Spinal cord (tissue), 10 donors: ENCODE results near the gene HAPSTR1. TPM values are rescaled to one million over a fixed set of nuclear protein-coding genes. Genes with fewer than 3 reads are reported as not detected.
A peak's percentile ranks its signal among the peaks of the same experiment; 100 is the strongest.

Source experiments
- DNase-seq, 6 donors: peaks; one replicate each; pipeline versions ENCODE4 v3.0.0 to v3.0.0-alpha.2; 2013 to 2015; ENCODE audit warnings: low spot score in 6 of 6, low read depth in 4 of 6
- H3K27ac ChIP-seq: one replicate; pipeline ENCODE4 v1.5.1; 2013; ENCODE audit warnings: low read depth, low read length, control low read depth
- H3K27me3 ChIP-seq: one replicate; pipeline ENCODE4 v1.6.1; 2013; ENCODE audit warnings: low read length; ENCODE audit not compliant: control insufficient read depth, insufficient read depth
- H3K36me3 ChIP-seq: one replicate; pipeline ENCODE4 v1.6.1; 2013; ENCODE audit warnings: low read length; ENCODE audit not compliant: control insufficient read depth, insufficient read depth
- H3K4me1 ChIP-seq: one replicate; pipeline ENCODE4 v1.6.1; 2013; ENCODE audit warnings: low read length; ENCODE audit not compliant: control insufficient read depth, insufficient read depth
- H3K4me3 ChIP-seq: one replicate; pipeline ENCODE4 v1.5.1; 2013; ENCODE audit warnings: low read depth, low read length, control low read depth
- H3K9me3 ChIP-seq: one replicate; pipeline ENCODE4 v1.6.1; 2013; ENCODE audit warnings: low read length; ENCODE audit not compliant: control insufficient read depth, insufficient read depth
- WGBS: methylation state at CpG from one replicate; pipeline ENCODE4 v1.1.5; 2013; ENCODE audit warnings: missing lambda C conversion rate; ENCODE audit not compliant: insufficient coverage; 5-methylcytosine and 5-hydroxymethylcytosine counted together
- polyA plus RNA-seq, 2 donors: library from polyadenylated mRNA; unstranded; fragments of 120-200 nt; gene quantifications; one replicate each; pipeline ENCODE4 v1.2.1, GENCODE V29; 2013; ENCODE audit not compliant: insufficient read length in 2 of 2
- total RNA-seq, 2 donors: library from RNA; depleted of rRNA in 1 of 2; stranded (reverse); fragments of 120-200 nt in 1 of 2; fragments of >200 nt in 1 of 2; gene quantifications; one replicate each; pipeline versions ENCODE4 v1.2.3 to v1.2.4, GENCODE V29; 2013 to 2014
- donor health status: healthy.

HAPSTR1 gene
- total and polyA plus RNA-seq, 4 donors: 43.9 to 87.0 (median 59.3) TPM

DNA sequence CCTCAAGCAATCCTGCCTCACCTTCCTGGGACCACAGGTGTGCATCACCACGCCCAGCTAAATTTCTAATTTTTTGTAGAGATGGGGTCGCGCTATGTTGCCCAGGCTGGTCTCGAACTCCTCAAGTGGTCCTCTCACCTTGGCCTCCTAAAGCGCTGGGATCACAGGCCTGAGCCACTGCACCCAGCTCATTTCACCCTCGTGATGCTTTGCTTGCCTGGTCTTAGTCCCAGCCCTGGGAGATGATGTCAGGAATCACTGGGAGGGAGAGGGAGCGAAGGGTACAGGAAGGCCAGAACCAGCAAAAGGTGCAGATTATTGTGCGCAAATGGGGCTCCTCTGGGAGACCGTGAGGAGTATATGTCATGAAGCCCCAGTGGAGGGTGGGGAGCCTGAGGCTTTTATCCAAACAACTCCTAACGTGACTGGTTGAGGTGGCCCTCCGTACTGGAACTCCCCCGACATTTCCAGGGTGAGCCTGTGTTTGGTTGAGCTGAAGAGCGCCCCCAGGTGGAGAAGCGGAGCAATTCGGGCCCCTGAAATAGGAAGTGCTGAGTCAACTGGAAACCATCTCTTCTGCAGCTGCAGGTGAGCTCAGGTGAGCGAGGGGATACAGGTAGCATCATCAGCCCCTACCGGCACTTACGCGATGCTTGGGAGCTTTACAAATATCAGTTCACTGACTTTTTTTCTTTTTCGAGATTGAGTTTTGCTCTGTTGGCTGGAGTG lies 41.2 kb upstream of the HAPSTR1 start:
- DNase-seq: no peak
- H3K36me3 ChIP-seq: no peaks in the 10 kb centered on the region
- no peak overlapping the region for H3K4me3 ChIP-seq
- no peaks in the 10 kb centered on the region for H3K27me3 ChIP-seq
- H3K9me3 ChIP-seq: peaks cover 3% of the 10 kb centered on the region
- WGBS: 58% methylated on average over 20 of the region's 20 CpGs
- peaks cover 7% of the 10 kb centered on the region for H3K4me1 ChIP-seq
- no peak overlapping the region for H3K27ac ChIP-seq

- H3K4me1 ChIP-seq: no peaks in the 10 kb centered on the region
- H3K36me3 ChIP-seq: no peaks in the 10 kb centered on the region
- no peaks in the 10 kb centered on the region for H3K9me3 ChIP-seq
- DNase-seq: peak in 5 of 6 donors; percentile 24 to 94 (median 64)
- H3K27me3 ChIP-seq: no peaks in the 10 kb centered on the region
- H3K27ac ChIP-seq: no peak overlapping the region
- no peak overlapping the region for H3K4me3 ChIP-seq
- WGBS: 27% methylated on average over 9 of the region's 9 CpGs
These were observed 38.3 kb upstream of the HAPSTR1 start for GRCh38 chr16:9053006-9053601.

DNA sequence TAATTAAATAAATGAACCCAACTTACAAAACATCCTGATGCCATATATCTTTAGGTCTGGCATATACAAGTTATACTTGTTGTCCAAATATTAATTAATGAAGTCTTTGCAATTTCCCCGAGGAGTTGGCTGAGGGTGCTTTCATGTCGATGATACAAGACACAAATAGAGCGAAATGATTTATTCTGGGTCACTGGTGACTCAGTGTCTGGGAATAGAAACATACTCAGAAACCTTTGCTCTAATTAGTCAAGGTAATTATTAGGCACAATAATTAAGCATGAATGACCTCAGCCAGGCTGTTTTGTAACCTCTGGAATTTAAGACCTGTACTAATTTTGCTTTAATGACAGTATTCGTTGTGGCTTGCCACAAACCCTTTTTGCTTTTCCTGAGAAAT lies 37.0 kb upstream of the HAPSTR1 start:
- H3K4me3 ChIP-seq: no peak overlapping the region
- DNase-seq: no peak
- H3K27me3 ChIP-seq: no peaks in the 10 kb centered on the region
- no CpG with 5 or more reads among the region's 4 CpGs for WGBS
- H3K27ac ChIP-seq: no peak overlapping the region
- H3K9me3 ChIP-seq: no peaks in the 10 kb centered on the region
- H3K4me1 ChIP-seq: no peaks in the 10 kb centered on the region
- no peaks in the 10 kb centered on the region for H3K36me3 ChIP-seq

DNA sequence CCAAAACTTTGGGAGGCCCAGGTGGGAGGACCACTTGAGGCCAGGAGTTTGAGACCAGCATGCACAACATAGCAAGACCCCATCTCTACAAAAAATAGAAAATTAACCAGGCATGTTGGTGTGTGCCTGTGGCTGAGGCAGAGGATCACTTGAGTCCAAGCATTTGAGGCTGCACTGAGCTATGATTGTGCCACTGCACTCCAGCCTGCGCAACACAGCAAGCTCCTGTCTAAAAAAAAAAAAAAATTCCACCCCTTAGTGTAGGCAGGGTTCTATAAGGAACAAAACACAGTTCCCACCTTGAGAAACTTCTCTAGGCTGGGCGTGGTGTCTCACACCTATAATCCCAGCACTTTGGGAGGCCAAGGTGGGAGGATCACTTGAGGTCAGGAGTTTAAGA lies 36.3 kb upstream of the HAPSTR1 start:
- Histone ChIP-seq H3K36me3 (no peaks in the 10 kb centered on the region), H3K9me3 (no peaks in the 10 kb centered on the region), H3K4me1 (no peaks in the 10 kb centered on the region), H3K27me3 (no peaks in the 10 kb centered on the region), H3K27ac (no peak overlapping the region), H3K4me3 (no peak overlapping the region)
- 100% methylated on average over 1 of the region's 2 CpGs for WGBS
- no peak for DNase-seq

DNA sequence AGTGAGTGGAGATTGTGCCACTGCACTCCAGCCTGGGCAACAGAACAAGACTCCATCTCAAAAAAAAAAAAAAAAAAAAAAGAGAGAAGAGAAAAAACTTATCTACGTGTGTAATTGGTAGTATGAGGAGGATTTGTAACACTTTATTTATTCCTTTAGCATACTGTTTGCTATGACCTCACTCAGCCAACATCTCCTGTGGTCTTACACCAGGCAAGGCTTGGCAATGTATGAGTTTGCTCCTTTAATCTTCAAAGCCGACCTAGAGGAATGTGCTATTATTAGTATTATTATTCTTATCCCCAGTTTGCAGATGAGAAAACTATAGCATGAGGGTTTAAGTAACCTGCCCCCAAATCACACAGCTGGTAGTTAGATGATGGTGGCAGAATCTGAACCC lies 35.8 kb upstream of the HAPSTR1 start:
- WGBS: no CpG with 5 or more reads among the region's 2 CpGs
- Histone ChIP-seq H3K9me3 (no peaks in the 10 kb centered on the region), H3K4me3 (no peak overlapping the region), H3K4me1 (no peaks in the 10 kb centered on the region), H3K36me3 (no peaks in the 10 kb centered on the region), H3K27ac (no peak overlapping the region), H3K27me3 (no peaks in the 10 kb centered on the region)
- no peak for DNase-seq

GRCh38 chr16:9056061-9056460 lies 35.4 kb upstream of the HAPSTR1 start:
- DNase-seq: no peak
- Histone ChIP-seq H3K4me1 (no peaks in the 10 kb centered on the region), H3K4me3 (no peak overlapping the region)

DNA sequence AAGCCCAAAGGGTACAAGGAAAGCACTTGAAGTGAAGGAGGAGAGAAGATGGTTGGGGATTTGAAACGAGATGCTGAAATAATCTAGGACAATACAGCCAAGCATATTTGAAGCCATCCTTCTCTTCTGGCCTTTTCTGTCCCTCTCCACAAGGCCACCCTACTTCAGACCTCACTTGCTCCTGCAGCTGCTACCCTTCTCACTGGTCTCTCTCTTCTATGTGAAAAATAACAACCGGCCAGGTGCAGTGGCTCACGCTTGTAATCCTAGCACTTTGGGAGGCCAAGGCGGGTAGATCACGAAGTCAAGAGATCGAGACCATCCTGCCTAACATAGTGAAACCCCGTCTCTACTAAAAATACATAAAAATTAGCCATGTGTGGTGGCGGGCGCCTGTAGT lies 33.2 kb upstream of the HAPSTR1 start:
- Histone ChIP-seq H3K9me3 (no peaks in the 10 kb centered on the region), H3K4me3 (no peak overlapping the region), H3K4me1 (no peaks in the 10 kb centered on the region), H3K27ac (no peak overlapping the region), H3K27me3 (no peaks in the 10 kb centered on the region), H3K36me3 (no peaks in the 10 kb centered on the region)
- DNase-seq: no peak
- no CpG with 5 or more reads among the region's 9 CpGs for WGBS

More at GRCh38 chr16:9056061-9056460, 35.4 kb upstream of the HAPSTR1 start:
- H3K27me3 ChIP-seq: no peaks in the 10 kb centered on the region
- H3K36me3 ChIP-seq: no peaks in the 10 kb centered on the region
- 80% methylated on average over 7 of the region's 9 CpGs for WGBS
- no peaks in the 10 kb centered on the region for H3K9me3 ChIP-seq
- H3K27ac ChIP-seq: no peak overlapping the region

- Histone ChIP-seq H3K36me3 (no peaks in the 10 kb centered on the region), H3K27me3 (no peaks in the 10 kb centered on the region), H3K4me1 (no peaks in the 10 kb centered on the region), H3K9me3 (no peaks in the 10 kb centered on the region), H3K4me3 (no peak overlapping the region), H3K27ac (no peak overlapping the region)
- no peak for DNase-seq
These were observed 31.2 kb upstream of the HAPSTR1 start for GRCh38 chr16:9060225-9060624.

DNA sequence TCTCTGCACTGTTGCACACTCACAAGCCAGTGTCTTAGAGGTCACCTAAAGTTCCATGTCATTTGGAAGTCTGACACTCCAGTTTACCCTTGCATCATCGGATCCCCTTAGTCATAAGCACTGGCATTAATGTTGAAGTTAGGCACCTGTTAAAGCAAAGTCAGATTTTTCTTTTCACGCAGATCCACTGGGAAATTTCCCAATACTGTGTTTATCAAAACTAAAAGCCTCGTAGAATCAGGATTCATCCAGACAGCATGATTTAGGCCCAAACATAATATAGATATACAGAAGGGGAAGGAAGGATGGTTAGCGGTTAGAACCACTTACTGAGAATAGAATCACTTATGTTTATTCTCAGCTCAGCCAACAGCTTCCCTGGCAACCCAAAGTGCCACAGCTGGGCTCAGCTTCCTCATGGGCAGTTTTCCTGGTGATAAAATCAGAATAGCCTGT lies 30.1 kb upstream of the HAPSTR1 start:
- H3K36me3 ChIP-seq: no peaks in the 10 kb centered on the region
- no peak overlapping the region for H3K4me3 ChIP-seq
- no peaks in the 10 kb centered on the region for H3K4me1 ChIP-seq
- H3K27me3 ChIP-seq: no peaks in the 10 kb centered on the region
- H3K9me3 ChIP-seq: no peaks in the 10 kb centered on the region
- DNase-seq: peak in 2 of 6 donors; percentile 7 to 53
- H3K27ac ChIP-seq: no peak overlapping the region
- WGBS: no CpG with 5 or more reads among the region's 4 CpGs

DNA sequence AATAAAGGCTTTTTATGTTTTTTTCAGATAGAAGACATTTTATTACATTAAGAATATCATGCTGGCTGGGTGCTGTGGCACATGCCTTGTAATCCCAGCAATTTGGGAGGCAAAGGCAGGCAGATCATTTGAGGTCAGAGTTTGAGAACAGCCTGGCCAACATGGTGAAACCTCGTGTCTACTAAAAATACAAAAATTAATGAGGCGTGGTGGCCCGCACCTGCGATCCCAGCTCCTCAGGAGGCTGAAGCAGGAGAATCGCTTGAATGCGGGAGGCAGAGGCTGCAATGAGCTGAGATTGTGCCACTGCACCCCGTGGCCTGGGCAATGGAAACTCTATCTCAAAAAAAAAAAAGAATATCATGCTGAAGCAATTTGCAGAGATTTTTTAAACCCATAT lies 29.1 kb upstream of the HAPSTR1 start:
- Histone ChIP-seq H3K9me3 (no peaks in the 10 kb centered on the region), H3K4me1 (no peaks in the 10 kb centered on the region), H3K27ac (no peak overlapping the region), H3K27me3 (no peaks in the 10 kb centered on the region), H3K4me3 (no peak overlapping the region), H3K36me3 (no peaks in the 10 kb centered on the region)
- no peak for DNase-seq
- 88% methylated on average over 6 of the region's 7 CpGs for WGBS
